ENCODE results near the gene CEACAM1. TPM values are rescaled to one million over a fixed set of nuclear protein-coding genes. Genes with fewer than 3 reads are reported as not detected.

The CEACAM1 gene
- total and polyA plus RNA-seq, 2 of the 13 experiments (the other 11 are each of a cell fraction or from before 2014, with no cell fraction given): 13.5 to 332 TPM

- TF ChIP-seq ZNF720 (CRISPR knock-in tag; IDR thresholded peaks at IDR 0.05) (no peak), RFX5 (IDR thresholded peaks at IDR 0.05; ENCODE audit: low read depth, low read length) (no peak), DBP (CRISPR knock-in tag; IDR thresholded peaks at IDR 0.05; ENCODE audit: not compliant biosample characterization) (no peak), ZNF407 (CRISPR knock-in tag; IDR thresholded peaks at IDR 0.05; ENCODE audit: not compliant biosample characterization) (peak; percentile 34), POLR2G (IDR thresholded peaks at IDR 0.05; ENCODE audit: low read depth, low read length) (peak; percentile 81), DR1 (CRISPR knock-in tag; IDR thresholded peaks at IDR 0.05) (peak; percentile 69; the same call in 1 of the 2 replicates), ZNF431 (CRISPR knock-in tag; IDR thresholded peaks at IDR 0.05; ENCODE audit: borderline replicate concordance, low read depth) (0 out of 2 replicates have a peak, but pooled peaks have one; percentile 69), MYPOP (CRISPR knock-in tag; IDR thresholded peaks at IDR 0.05) (no peak), SNAI1 (CRISPR knock-in tag; IDR thresholded peaks at IDR 0.05; ENCODE audit: borderline replicate concordance) (0 out of 2 replicates have a peak, but pooled peaks have one; percentile 61), NCOA1 (CRISPR knock-in tag; IDR thresholded peaks at IDR 0.05) (0 out of 2 replicates have a peak, but pooled peaks have one; percentile 24), KAT7 (CRISPR knock-in tag; IDR thresholded peaks at IDR 0.05; ENCODE audit: borderline replicate concordance) (peak; percentile 31; the same call in 1 of the 2 replicates), SMC3 (IDR thresholded peaks at IDR 0.05; ENCODE audit: low read length) (peak; percentile 12; the same call in 1 of the 2 replicates), ZSCAN29 (CRISPR knock-in tag; conservative IDR thresholded peaks at IDR 0.05) (0 out of 2 replicates have a peak, but pooled peaks have one; percentile 23), FOXO1 (CRISPR knock-in tag; IDR thresholded peaks at IDR 0.05) (0 out of 2 replicates have a peak, but pooled peaks have one; percentile 16)
Measured at GRCh38 chr19:42528354-42529247, at the start of gene CEACAM1 (continued).

Measured in HepG2 (cell line).